SU-DHL-6 (cell line): ENCODE data around the gene JPH3.

Experiments
- H2AFZ ChIP-seq: fragments of 200-600 bp; sonication (generic); 2 replicates; pipeline ENCODE4 v1.6.1; 2014; ENCODE audit warnings: low read depth, mild to moderate bottlenecking, moderate library complexity, mixed read lengths, antibody characterized with exemption, low read length; ENCODE audit not compliant: severe bottlenecking
- H3F3A ChIP-seq: fragments of 200-600 bp; shearing (Covaris generic); 2 replicates; pipeline ENCODE4 v1.6.0; 2016; ENCODE audit warnings: antibody characterized with exemption, mild to moderate bottlenecking; ENCODE audit not compliant: insufficient read depth
- H3K27ac ChIP-seq: fragments of 200-600 bp; sonication (generic); 2 replicates; pipeline ENCODE4 v1.5.1; 2016; ENCODE audit warnings: low read depth, mild to moderate bottlenecking, low read length, moderate library complexity, mixed read lengths
- H3K27me3 ChIP-seq: fragments of 200-600 bp; sonication (generic), shearing (Covaris generic); 2 replicates; pipeline ENCODE4 v1.6.0; 2014; ENCODE audit warnings: mild to moderate bottlenecking, low read length
- H3K36me3 ChIP-seq: fragments of 200-600 bp; sonication (generic); 2 replicates; pipeline ENCODE4 v1.6.1; 2014; ENCODE audit warnings: mild to moderate bottlenecking, low read length, mixed read lengths
- H3K4me2 ChIP-seq: fragments of 300-600, 200-600 bp; shearing (Covaris generic), sonication (generic); 2 replicates; pipeline ENCODE4 v1.6.0; 2014; ENCODE audit warnings: low read length, low read depth, mild to moderate bottlenecking; ENCODE audit not compliant: poor library complexity, severe bottlenecking
- H3K4me3 ChIP-seq: fragments of 200-600 bp; sonication (generic); 2 replicates; pipeline ENCODE4 v1.5.1; 2014; ENCODE audit warnings: antibody characterized with exemption, low read length, mild to moderate bottlenecking, mixed read lengths; ENCODE audit not compliant: insufficient read depth, poor library complexity, severe bottlenecking
- H3K79me2 ChIP-seq: fragments of 200-600 bp; sonication (generic); 2 replicates; pipeline ENCODE4 v1.6.1; 2014; ENCODE audit warnings: mild to moderate bottlenecking, low read length, moderate library complexity; ENCODE audit not compliant: insufficient read depth
- H3K9ac ChIP-seq: fragments of 200-600 bp; sonication (generic); 2 replicates; pipeline ENCODE4 v1.7.0; 2014; ENCODE audit warnings: mild to moderate bottlenecking, low read length
- H3K9me2 ChIP-seq: fragments of 200-600 bp; sonication (generic); replicated peaks from 2 replicates; pipeline ENCODE4 v1.6.1; 2014; ENCODE audit warnings: low read length; ENCODE audit not compliant: insufficient read depth
- H3K9me3 ChIP-seq: fragments of 200-600 bp; sonication (generic); 2 replicates; pipeline ENCODE4 v1.6.1; 2014; ENCODE audit warnings: low read length, mixed read lengths; ENCODE audit not compliant: insufficient read depth
- H4K20me1 ChIP-seq: fragments of 200-600 bp; sonication (generic); 2 replicates; pipeline ENCODE4 v1.6.1; 2014; ENCODE audit warnings: low read depth, mild to moderate bottlenecking, antibody characterized with exemption, low read length, moderate library complexity, mixed read lengths
- EZH2phosphoT487 ChIP-seq: fragments of 200-600 bp; sonication (generic), shearing (Covaris generic); conservative IDR thresholded peaks from 2 replicates; pipeline ENCODE4 v1.6.1; 2018; ENCODE audit warnings: mild to moderate bottlenecking, antibody characterized with exemption, low read length, moderate library complexity, mixed read lengths
- TF ChIP-seq, protein P1 (sequence below): fragments of 200-600 bp; sonication (generic); IDR thresholded peaks from one replicate; pipeline ENCODE4 v1.5.1; 2017; ENCODE audit warnings: antibody characterized with exemption, mild to moderate bottlenecking, low read length, moderate library complexity; ENCODE audit not compliant: insufficient read depth, poor library complexity, severe bottlenecking

The JPH3 gene

DNA sequence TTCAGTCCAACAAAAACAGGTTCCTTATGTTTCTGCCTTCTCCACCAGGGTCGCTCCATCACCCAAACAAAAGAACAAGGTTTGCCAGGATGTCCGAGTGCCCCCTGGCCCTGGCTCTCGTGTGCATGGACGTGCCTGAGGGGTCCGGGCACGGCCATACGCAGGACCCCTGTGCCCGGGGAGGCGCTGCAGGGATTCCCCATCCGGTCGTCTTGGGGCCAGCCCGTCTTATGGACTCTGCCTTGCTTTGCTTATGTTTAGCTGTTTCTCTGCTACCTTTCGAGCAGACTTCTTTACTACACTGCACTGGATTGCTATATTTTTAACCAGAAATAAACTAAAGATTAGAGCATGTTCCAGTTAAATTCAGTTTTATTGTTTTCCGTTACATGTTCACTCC is 95.5 kb downstream of the JPH3 start:
- peaks cover 6% of the 10 kb centered on the region; the same call in 1 of the 2 replicates for H3K36me3 ChIP-seq

DNA sequence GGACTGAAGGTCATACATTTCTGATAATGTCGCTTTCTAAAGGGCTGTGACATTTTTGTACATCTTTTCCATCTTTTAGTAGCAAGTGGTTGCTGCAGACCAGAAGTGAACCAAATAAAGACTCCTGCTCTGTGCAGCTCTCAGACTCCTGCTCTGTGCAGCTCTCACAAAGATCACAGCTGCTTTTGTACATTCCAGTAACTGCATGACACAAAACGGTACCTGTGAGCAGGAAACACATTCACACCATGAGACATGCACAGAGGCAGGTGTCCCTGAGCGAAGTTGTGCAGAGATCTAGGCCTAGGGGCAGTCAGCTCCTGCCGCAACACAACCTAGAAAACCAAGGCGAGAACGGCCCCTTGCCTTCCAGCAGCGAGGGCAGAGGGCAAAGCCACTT is 95.9 kb downstream of the JPH3 start:
- H2AFZ ChIP-seq = no peak overlapping the region
- H3K79me2 ChIP-seq = no peaks in the 10 kb centered on the region
- no peaks in the 10 kb centered on the region for H3K9me3 ChIP-seq
- H3F3A ChIP-seq = peaks cover 52% of the 10 kb centered on the region
- peak overlapping the region; percentile 99 for H3K27ac ChIP-seq
- H3K9me2 ChIP-seq = no peaks in the 10 kb centered on the region
- TF ChIP-seq, protein P1, sequence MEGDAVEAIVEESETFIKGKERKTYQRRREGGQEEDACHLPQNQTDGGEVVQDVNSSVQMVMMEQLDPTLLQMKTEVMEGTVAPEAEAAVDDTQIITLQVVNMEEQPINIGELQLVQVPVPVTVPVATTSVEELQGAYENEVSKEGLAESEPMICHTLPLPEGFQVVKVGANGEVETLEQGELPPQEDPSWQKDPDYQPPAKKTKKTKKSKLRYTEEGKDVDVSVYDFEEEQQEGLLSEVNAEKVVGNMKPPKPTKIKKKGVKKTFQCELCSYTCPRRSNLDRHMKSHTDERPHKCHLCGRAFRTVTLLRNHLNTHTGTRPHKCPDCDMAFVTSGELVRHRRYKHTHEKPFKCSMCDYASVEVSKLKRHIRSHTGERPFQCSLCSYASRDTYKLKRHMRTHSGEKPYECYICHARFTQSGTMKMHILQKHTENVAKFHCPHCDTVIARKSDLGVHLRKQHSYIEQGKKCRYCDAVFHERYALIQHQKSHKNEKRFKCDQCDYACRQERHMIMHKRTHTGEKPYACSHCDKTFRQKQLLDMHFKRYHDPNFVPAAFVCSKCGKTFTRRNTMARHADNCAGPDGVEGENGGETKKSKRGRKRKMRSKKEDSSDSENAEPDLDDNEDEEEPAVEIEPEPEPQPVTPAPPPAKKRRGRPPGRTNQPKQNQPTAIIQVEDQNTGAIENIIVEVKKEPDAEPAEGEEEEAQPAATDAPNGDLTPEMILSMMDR = no peak
- no peak for TF ChIP-seq EZH2phosphoT487
- H3K36me3 ChIP-seq = peaks cover 8% of the 10 kb centered on the region; the same call in 1 of the 2 replicates
- no peak overlapping the region for H3K4me3 ChIP-seq
- H3K9ac ChIP-seq = peak overlapping the region; percentile 56
- H3K4me2 ChIP-seq = peak overlapping the region; percentile 55
- no peaks in the 10 kb centered on the region for H3K27me3 ChIP-seq
- H4K20me1 ChIP-seq = no peaks in the 10 kb centered on the region

More for the DNA sequence above, 95.5 kb downstream of the JPH3 start:
- TF ChIP-seq, protein P1 = no peak
- TF ChIP-seq EZH2phosphoT487 = no peak
- peak overlapping the region; percentile 56 for H3K9ac ChIP-seq
- H3K9me2 ChIP-seq = no peaks in the 10 kb centered on the region
- peak overlapping the region; percentile 99 for H3K27ac ChIP-seq
- H3F3A ChIP-seq = peaks cover 48% of the 10 kb centered on the region
- no peaks in the 10 kb centered on the region for H3K79me2 ChIP-seq
- no peak overlapping the region for H3K4me3 ChIP-seq
- H2AFZ ChIP-seq = no peak overlapping the region
- no peaks in the 10 kb centered on the region for H3K27me3 ChIP-seq
- peak overlapping the region; percentile 55 for H3K4me2 ChIP-seq
- H3K9me3 ChIP-seq = no peaks in the 10 kb centered on the region
- no peaks in the 10 kb centered on the region for H4K20me1 ChIP-seq

DNA sequence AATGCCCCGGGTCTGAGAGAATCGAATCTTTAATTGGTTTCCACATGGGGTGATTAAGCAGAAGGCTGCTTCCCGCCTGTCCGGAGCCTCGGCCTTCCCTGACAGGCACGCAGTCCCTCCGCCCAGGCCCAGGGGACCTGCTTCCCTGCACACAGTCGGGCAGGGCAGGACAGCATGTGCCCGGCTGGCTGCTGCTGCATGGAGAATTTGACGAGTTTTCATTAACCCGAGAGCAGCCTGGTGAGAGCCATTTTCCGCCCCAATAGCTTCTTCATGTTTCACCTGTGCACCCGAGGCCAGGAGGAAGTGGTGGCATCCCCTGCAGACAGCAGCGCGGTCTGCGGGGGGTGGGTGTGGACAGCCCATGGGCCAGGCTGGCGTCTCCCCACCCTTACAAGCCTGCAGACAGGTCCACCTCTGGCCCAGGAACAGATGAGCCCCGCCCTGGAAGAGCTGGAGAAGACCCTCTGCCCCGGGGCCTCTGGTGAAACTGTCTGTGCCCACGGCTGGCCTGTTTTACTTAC is 96.4 kb downstream of the JPH3 start:
- H3K9me2 ChIP-seq = no peaks in the 10 kb centered on the region
- H4K20me1 ChIP-seq = no peaks in the 10 kb centered on the region
- no peak overlapping the region for H3K4me3 ChIP-seq
- peak overlapping the region; percentile 55 for H3K4me2 ChIP-seq
- H3K9me3 ChIP-seq = no peaks in the 10 kb centered on the region
- H3K9ac ChIP-seq = peak overlapping the region; percentile 56
- H3K27ac ChIP-seq = peak overlapping the region; percentile 99
- H3K36me3 ChIP-seq = peaks cover 8% of the 10 kb centered on the region; the same call in 1 of the 2 replicates
- peaks cover 55% of the 10 kb centered on the region for H3F3A ChIP-seq
- no peaks in the 10 kb centered on the region for H3K79me2 ChIP-seq
- TF ChIP-seq, protein P1 = no peak
- no peak for TF ChIP-seq EZH2phosphoT487
- no peak overlapping the region for H2AFZ ChIP-seq
- no peaks in the 10 kb centered on the region for H3K27me3 ChIP-seq
